Measurements from ENCODE around the gene KCNH5.

Gene KCNH5

DNA sequence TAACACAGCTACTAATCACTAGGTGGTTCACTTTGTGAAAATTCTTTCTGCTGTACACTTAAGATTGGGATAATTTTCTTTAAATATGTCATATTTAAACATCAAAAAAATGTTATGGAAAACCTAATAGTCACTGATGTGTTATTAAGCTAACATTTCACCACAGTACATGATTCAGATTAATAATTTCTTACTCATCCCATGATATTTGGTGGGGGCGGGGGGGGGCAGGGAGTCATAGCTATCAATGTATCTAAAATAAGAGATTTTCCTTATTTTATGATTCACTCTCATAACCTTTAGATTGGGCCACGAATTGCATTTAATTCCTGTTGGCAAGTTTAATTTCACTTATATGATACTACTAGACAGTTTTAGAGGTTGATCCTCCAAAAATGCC is 88.8 kb downstream of the KCNH5 start:
- peak; percentile 37 for DNase-seq (ENCODE audit: low read depth)
- TF ChIP-seq, protein P1, sequence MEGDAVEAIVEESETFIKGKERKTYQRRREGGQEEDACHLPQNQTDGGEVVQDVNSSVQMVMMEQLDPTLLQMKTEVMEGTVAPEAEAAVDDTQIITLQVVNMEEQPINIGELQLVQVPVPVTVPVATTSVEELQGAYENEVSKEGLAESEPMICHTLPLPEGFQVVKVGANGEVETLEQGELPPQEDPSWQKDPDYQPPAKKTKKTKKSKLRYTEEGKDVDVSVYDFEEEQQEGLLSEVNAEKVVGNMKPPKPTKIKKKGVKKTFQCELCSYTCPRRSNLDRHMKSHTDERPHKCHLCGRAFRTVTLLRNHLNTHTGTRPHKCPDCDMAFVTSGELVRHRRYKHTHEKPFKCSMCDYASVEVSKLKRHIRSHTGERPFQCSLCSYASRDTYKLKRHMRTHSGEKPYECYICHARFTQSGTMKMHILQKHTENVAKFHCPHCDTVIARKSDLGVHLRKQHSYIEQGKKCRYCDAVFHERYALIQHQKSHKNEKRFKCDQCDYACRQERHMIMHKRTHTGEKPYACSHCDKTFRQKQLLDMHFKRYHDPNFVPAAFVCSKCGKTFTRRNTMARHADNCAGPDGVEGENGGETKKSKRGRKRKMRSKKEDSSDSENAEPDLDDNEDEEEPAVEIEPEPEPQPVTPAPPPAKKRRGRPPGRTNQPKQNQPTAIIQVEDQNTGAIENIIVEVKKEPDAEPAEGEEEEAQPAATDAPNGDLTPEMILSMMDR (conservative IDR thresholded peaks at IDR 0.05; ENCODE audit: control insufficient read depth, insufficient read depth, low read depth, low read length), result no peak
- no peak overlapping the region for H3K4me3 ChIP-seq (ENCODE audit: control insufficient read depth, low read depth, low read length)

DNA sequence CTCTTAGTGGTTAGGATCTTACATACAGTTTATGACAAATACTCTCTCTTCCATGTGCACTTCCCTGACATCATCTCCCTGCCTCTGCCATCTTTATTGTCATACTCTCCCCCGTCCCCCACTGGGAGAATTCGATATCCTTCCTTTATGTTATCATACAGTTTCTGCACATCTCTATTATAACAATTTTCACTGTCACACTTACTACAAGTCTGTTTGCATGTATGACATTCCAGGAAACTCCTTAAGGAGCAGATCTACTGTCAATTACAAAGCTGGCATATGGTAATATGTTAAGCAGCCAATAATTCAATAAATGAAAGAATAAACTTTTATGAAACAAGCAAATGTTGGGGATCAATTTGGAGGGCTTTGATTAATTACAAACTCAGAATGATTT is 91.1 kb downstream of the KCNH5 start:
- DNase-seq (ENCODE audit: low read depth), result no peak
- TF ChIP-seq, protein P1 (conservative IDR thresholded peaks at IDR 0.05; ENCODE audit: control insufficient read depth, insufficient read depth, low read depth, low read length), result no peak
- H3K4me3 ChIP-seq (ENCODE audit: control insufficient read depth, low read depth, low read length), result no peak overlapping the region

DNA sequence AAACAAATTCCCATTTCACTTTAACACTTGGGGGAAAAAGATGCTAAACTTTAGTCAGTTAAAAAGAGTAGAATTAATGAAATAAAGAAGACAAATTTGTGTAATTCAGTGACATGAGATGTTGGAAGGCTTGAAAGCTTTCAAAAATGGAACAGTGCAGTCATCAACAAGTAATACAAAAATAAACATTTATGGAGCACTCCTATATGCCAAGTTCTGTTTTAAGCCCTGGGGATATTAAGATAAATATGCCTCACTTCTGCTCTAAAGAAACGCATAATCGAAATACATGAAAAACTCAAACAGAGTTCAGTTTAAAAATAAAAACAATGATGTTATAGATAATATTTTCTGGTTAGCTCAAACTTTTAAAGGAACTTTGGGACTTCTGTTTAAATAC is 93.0 kb downstream of the KCNH5 start:
- DNase-seq (ENCODE audit: low read depth), result no peak
- TF ChIP-seq, protein P1 (conservative IDR thresholded peaks at IDR 0.05; ENCODE audit: control insufficient read depth, insufficient read depth, low read depth, low read length), result no peak
- no peak overlapping the region for H3K4me3 ChIP-seq (ENCODE audit: control insufficient read depth, low read depth, low read length)

DNA sequence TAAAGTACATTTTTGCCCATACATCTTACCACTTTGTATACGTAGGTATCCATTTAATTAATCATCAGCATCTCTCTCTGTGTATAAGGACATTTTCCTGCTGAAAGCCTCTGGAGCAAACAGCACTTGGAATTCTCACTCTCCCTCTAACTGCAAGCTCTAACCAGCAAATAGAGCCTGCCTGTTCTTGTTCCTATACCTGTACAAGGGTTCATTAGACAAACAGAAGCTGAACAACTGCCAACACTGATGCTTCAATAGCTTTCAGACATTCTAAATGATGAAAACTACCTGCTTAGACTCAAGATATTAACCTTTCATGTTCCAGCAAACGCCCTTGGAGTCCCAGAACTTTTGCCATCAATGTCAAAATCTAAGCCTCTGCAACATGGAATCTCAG is 98.0 kb downstream of the KCNH5 start:
- DNase-seq (ENCODE audit: low read depth), result no peak
- H3K4me3 ChIP-seq (ENCODE audit: control insufficient read depth, low read depth, low read length), result no peak overlapping the region
- TF ChIP-seq, protein P1 (conservative IDR thresholded peaks at IDR 0.05; ENCODE audit: control insufficient read depth, insufficient read depth, low read depth, low read length), result no peak

DNA sequence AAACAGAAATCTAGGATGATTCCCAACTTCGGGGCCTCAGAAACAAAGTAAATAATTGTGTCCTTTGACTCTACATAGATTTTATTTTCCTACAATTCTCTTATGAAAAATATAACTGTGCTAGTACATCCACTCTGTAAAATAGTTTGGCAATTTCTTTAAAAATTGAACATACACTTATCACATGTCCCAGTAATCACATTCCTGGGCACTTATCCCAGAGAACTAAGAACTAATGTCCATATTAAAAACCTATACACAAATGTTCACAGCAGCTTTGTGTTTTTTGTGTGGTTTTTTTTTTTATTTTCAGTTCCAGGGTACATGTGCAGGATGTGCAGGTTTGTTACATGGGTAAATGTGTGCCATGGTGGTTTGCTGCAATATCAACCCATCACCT is 99.0 kb downstream of the KCNH5 start:
- H3K4me3 ChIP-seq (ENCODE audit: control insufficient read depth, low read depth, low read length), result no peak overlapping the region
- TF ChIP-seq, protein P1 (conservative IDR thresholded peaks at IDR 0.05; ENCODE audit: control insufficient read depth, insufficient read depth, low read depth, low read length), result no peak
- no peak for DNase-seq (ENCODE audit: low read depth)

DNA sequence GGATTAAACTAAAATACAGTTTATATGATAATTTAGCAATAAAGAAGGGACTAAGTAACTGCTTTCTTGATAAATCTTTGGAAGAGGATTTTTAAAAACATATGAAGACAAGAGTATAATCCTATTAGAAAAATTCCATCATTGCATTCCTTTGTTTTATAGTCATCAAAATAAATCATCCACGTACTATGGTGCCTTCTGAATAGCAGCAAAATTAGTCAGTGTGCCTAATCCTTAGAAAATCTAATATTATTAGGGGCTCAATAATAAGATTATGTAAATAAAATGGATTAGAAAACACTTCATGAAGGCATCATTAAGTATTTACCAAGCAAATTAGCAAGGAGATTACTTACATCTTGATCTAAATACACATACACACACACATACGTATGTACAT is 102.1 kb downstream of the KCNH5 start:
- DNase-seq (ENCODE audit: low read depth), result peak; percentile 49

More for the DNA sequence above, 102.1 kb downstream of the KCNH5 start:
- TF ChIP-seq, protein P1 (conservative IDR thresholded peaks at IDR 0.05; ENCODE audit: control insufficient read depth, insufficient read depth, low read depth, low read length), result no peak
- H3K4me3 ChIP-seq (ENCODE audit: control insufficient read depth, low read depth, low read length), result no peak overlapping the region
